ENCODE results near the gene OR13C3.

DNA sequence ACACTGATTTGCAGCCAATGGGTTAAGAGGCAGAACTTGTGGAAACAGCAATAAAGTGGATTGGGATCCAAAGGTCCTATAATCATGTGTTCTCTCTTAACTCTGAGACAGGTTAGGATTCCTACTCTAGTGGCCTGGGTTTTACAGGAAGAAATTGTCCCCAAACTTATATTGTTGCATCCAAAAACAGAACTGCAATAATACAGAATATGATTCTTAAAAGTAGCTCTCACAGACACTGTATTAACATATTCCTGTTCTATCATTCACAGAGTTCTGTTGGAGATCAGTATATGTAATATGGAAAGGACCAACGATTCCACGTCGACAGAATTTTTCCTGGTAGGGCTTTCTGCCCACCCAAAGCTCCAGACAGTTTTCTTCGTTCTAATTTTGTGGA, 32.2 kb upstream of the OR13C3 start, which contains the start of gene OR13C8:
- TF ChIP-seq, protein P1, sequence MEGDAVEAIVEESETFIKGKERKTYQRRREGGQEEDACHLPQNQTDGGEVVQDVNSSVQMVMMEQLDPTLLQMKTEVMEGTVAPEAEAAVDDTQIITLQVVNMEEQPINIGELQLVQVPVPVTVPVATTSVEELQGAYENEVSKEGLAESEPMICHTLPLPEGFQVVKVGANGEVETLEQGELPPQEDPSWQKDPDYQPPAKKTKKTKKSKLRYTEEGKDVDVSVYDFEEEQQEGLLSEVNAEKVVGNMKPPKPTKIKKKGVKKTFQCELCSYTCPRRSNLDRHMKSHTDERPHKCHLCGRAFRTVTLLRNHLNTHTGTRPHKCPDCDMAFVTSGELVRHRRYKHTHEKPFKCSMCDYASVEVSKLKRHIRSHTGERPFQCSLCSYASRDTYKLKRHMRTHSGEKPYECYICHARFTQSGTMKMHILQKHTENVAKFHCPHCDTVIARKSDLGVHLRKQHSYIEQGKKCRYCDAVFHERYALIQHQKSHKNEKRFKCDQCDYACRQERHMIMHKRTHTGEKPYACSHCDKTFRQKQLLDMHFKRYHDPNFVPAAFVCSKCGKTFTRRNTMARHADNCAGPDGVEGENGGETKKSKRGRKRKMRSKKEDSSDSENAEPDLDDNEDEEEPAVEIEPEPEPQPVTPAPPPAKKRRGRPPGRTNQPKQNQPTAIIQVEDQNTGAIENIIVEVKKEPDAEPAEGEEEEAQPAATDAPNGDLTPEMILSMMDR (IDR thresholded peaks at IDR 0.05): no peak
- TF ChIP-seq POLR2AphosphoS5 (IDR thresholded peaks at IDR 0.05) (no peak), POLR2A (IDR thresholded peaks at IDR 0.05; ENCODE audit: low read depth) (no peak)
